Measurements from ENCODE around the gene FPR3.

GRCh38 chr19:51784922-51785690, 9.9 kb upstream of the FPR3 start:
- no peak for TF ChIP-seq CTCF (conservative IDR thresholded peaks at IDR 0.05 in 1 of 2, IDR thresholded peaks at IDR 0.05 in 1 of 2; ENCODE audit: low read depth in 1 of 2, low read length in 2 of 2)
- TF ChIP-seq EZH2 (IDR thresholded peaks at IDR 0.05; ENCODE audit: low read length, missing control alignments), result no peak
